Right atrium auricular region (tissue), 2 donors: ENCODE results near the gene SMIM21. TPM values are rescaled to one million over a fixed set of nuclear protein-coding genes. Genes with fewer than 3 reads are reported as not detected.

Source experiments
- DNase-seq: peaks from one replicate; pipeline ENCODE4 v3.0.0-alpha.2; 2019; ENCODE audit warnings: low spot score
- H3K27ac ChIP-seq, 2 donors: fragments of 200-600 bp; sonication (generic); 1 replicate in 1 of 2; 2 replicates in 1 of 2; pipeline ENCODE4 v1.5.1; 2016 to 2019
- H3K27me3 ChIP-seq, 2 donors: fragments of 200-600 bp; sonication (generic); one replicate each; pipeline versions ENCODE4 v1.5.1 to v1.6.0; 2017 to 2019
- H3K36me3 ChIP-seq: fragments of 200-600 bp; sonication (generic); one replicate; pipeline ENCODE4 v1.5.1; 2016
- H3K4me1 ChIP-seq, 2 donors: fragments of 200-600 bp; sonication (generic); one replicate each; pipeline versions ENCODE4 v1.5.1 to v1.6.0; 2017 to 2019
- H3K4me3 ChIP-seq, 2 donors: fragments of 200-600 bp; sonication (generic); 1 replicate in 1 of 2; 2 replicates in 1 of 2; pipeline ENCODE4 v1.5.1; 2017 to 2019; ENCODE audit warnings: mild to moderate bottlenecking in 1 of 2, moderate library complexity in 1 of 2
- H3K9me3 ChIP-seq, 2 donors: fragments of 200-600 bp; sonication (generic); one replicate each; pipeline ENCODE4 v1.5.1; 2019
- CTCF ChIP-seq, 2 donors: fragments of 200-600 bp; sonication (generic); IDR thresholded peaks; one replicate each; pipeline ENCODE4 v1.5.1; 2019; ENCODE audit warnings: antibody characterized with exemption in 2 of 2
- total RNA-seq, 2 donors: library from RNA; depleted of rRNA; stranded (reverse); fragments of >200 nt; gene quantifications; one replicate each; pipeline ENCODE4 v1.1.0, GENCODE V29; 2016

SMIM21 gene
- total RNA-seq, 2 donors from 2014 or later = not detected

GRCh38 chr18:75375341-75375740 lies 52.2 kb downstream of the SMIM21 start:
- H3K4me3 ChIP-seq = no peak overlapping the region
- no peaks in the 10 kb centered on the region for H3K36me3 ChIP-seq
- H3K9me3 ChIP-seq = no peaks in the 10 kb centered on the region
- no peaks in the 10 kb centered on the region for H3K27me3 ChIP-seq
- H3K27ac ChIP-seq = no peak overlapping the region
- TF ChIP-seq CTCF (IDR thresholded peaks at IDR 0.05) = no peak
- DNase-seq = no peak
- no peaks in the 10 kb centered on the region for H3K4me1 ChIP-seq

- H3K36me3 ChIP-seq = no peaks in the 10 kb centered on the region
- no peak overlapping the region for H3K4me3 ChIP-seq
- no peak overlapping the region for H3K27ac ChIP-seq
- no peak for TF ChIP-seq CTCF (IDR thresholded peaks at IDR 0.05)
- no peaks in the 10 kb centered on the region for H3K4me1 ChIP-seq
- DNase-seq = no peak
- no peaks in the 10 kb centered on the region for H3K9me3 ChIP-seq
- H3K27me3 ChIP-seq = no peaks in the 10 kb centered on the region
Observed at GRCh38 chr18:75374466-75374865, 53.0 kb downstream of the SMIM21 start.

GRCh38 chr18:75369026-75369721 lies 58.3 kb downstream of the SMIM21 start:
- Histone ChIP-seq H3K4me1 (no peaks in the 10 kb centered on the region), H3K36me3 (no peaks in the 10 kb centered on the region), H3K4me3 (no peak overlapping the region), H3K27ac (no peak overlapping the region), H3K9me3 (no peaks in the 10 kb centered on the region), H3K27me3 (no peaks in the 10 kb centered on the region)
- no peak for DNase-seq
- TF ChIP-seq CTCF (IDR thresholded peaks at IDR 0.05) = no peak

- H3K4me3 ChIP-seq = no peak overlapping the region
- no peak overlapping the region for H3K27ac ChIP-seq
- DNase-seq = no peak
- H3K27me3 ChIP-seq = no peaks in the 10 kb centered on the region
- H3K9me3 ChIP-seq = no peaks in the 10 kb centered on the region
- H3K36me3 ChIP-seq = no peaks in the 10 kb centered on the region
- no peaks in the 10 kb centered on the region for H3K4me1 ChIP-seq
- peak in 1 of 2 donors; percentile 28 for TF ChIP-seq CTCF (IDR thresholded peaks at IDR 0.05)
Observed at GRCh38 chr18:75365837-75366236, 61.7 kb downstream of the SMIM21 start.

GRCh38 chr18:75365254-75365629 lies 62.3 kb downstream of the SMIM21 start:
- Histone ChIP-seq H3K9me3 (no peaks in the 10 kb centered on the region), H3K36me3 (no peaks in the 10 kb centered on the region), H3K4me3 (no peak overlapping the region), H3K27me3 (no peaks in the 10 kb centered on the region), H3K4me1 (no peaks in the 10 kb centered on the region), H3K27ac (no peak overlapping the region)
- no peak for TF ChIP-seq CTCF (IDR thresholded peaks at IDR 0.05)
- no peak for DNase-seq
